SKM-1 (cell line): ENCODE data around the gene NKD1.

Experiments used
- DNase-seq: peaks from one replicate; lab custom pipeline; 2025; ENCODE audit not compliant: unreplicated experiment; lab: John Stamatoyannopoulos, UW

NKD1 gene

DNA sequence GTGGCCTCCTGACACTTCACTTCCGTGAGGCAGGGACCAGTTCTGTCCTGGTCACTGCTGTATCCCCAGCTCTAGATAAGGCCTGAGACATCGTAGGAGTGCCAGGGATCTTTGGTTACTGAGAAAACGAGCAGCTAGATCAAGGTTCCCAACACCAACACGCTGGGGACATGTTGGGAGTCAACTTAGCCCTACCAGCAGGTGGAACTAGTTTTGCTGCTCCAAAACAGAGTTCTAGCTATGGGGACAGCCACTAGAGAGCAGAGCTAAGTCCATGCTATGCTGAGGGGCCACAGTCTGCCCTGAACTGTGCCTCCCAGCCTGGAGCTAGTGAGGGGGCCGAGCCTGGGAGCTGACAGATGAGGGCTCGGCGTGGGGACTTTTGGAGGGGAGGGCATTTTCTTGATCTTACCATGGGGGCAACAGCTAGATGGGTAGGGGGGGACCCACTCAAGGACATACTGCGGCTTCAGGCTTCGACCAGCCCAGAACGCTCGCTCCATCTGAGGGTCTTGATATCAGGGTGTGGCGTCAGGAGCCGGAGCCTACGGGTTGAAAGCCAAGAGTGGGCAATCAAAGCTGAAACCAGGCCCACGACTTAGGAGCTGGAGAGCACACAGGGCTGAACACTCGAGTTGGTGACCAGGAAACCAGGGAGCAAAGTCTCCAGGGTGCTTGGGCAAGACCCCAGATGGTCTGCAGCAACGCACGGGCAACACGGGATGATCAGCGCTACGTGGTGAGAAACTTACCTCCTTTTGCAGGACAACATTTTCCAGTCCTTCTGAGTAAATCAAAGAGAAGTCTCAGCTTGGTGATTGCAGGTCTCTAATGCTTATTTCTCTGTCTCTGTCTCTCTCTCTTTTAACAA is 119.5 kb downstream of the NKD1 start:
- no peak for DNase-seq

DNA sequence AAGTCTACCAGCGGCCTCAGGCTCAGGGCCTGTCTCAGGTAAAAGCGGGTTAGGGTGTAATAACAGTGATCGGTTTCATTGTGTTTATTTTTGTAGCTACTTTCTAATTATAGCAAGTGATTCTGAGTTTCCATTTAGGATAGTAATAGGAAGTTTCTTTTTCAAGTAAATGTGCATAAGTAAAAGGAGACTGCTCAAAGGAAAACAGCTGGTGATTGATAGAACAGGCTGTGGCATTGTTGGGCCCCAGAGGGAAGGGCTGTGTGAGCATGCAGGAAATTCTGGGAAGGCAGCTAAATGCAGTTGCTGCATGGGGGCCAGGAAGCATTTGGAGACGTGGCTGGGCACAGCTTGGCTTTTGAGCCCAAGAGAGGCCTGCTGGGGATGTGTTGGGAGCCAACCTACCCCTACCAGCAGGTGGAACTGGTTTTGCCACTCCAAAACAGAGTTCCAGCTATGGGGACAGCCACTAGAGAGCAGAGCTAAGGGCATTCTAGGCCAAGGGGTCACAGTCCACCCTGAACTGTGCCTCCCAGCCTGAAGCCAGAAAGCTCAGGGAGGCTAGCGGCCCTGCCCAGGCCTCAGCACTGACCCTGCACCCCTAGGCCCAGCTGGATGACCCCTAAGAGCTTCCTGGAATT is 120.3 kb downstream of the NKD1 start:
- DNase-seq = no peak

DNA sequence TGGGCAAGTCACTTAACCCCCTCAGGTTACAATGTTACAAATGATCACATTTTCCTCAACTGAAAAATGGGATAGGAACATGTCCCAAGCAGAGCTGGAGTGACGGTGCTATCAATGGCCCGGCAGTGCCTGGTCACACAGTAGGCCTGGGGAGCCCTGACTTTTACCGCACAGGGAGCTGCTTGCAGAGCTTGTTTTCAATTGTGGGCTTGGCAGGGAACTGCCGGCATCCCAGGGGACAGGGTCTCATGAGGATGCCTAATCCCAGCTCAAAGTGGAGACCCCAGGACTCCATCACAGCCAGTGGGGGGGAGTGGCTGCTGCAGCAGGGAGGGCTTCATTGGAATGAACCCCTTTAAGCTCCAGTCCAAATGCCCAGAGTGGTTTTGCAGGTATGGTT is 121.5 kb downstream of the NKD1 start:
- no peak for DNase-seq

DNA sequence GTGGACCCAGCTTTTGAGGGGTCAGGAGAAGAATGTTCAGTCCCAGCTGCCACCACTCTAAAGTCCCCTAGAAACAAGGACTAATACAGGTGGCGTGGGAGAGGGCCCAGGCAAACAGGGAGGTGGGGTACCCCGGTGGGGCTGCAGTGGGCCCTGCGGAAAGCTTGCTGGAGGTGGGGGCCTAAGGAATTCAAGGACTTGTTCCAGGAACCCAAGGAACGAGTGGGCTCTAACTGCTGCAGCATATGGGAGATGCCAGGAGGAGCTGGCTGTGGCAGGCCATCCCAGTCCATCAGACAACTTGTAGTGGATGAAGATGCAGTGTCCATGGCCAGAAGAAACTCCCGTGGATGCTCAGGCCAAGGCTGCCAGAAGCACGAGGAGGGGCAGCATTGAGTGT is 122.3 kb downstream of the NKD1 start:
- DNase-seq = no peak

DNA sequence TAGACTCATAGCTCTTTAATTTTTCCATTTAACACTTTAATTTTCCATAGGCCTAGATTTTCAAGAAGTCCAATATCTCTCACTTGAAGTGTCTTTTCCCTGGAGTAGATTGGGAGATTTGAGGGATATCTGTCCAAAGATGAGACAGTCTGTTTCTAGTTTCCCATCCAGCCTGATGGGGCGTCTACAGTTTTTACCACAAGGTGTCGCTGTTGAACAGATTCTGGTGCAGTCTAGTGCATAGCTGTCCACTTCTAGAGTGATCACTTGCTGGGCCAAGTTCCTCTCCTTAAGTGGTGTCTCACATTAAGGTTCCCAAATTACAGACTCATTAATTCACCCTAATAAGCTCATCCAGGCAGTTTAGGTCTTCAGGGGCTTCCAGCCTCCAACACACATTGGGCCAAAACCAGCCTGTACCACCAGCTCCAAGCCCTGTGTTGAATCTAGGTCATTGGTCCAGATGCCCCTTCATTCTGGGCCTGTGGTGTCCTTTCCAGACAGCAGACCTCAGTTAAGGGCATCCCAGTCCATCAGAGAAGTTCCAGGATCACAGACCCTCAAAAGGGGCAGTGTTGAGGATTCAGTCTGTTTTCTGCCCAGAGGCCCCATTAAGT is 123.6 kb downstream of the NKD1 start:
- DNase-seq = peak; percentile 19

DNA sequence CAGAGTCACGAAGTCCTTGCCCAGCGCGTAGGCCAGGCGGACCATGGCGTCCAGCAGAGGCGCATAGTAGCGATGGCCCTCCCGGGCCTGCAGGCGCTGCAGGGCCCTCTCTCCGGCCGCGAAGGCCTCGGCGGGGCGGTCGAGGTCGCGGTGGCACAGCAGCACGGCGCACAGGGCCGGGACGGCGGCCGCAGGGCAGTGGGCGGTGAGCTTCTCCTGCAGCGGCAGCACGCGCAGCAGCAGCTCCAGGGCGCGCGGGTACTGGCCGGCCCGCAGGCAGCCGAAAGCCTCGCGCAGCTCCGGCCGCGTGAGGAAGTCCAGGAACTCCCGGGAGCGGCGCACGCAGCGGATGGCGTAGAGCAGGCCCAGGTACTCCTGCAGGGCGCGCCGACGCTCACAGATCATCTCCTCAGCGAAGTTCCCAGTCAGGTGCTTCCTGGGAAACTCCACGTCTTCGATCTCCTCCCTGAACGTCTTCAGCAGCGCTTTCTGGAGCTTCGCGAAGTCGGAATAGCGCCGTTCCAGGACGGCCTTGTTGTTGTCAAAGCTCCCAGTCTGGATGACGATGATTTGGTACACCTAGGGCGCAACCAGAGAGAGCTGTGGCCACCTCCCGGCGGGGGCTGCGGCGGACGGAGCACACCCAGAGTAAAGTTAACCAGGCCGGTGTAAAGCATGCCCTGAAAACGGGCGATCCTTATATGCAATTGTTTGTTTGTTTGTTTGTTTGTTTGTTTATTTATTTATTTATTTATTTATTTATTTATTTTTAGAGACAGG is 125.5 kb downstream of the NKD1 start:
- DNase-seq = no peak

DNA sequence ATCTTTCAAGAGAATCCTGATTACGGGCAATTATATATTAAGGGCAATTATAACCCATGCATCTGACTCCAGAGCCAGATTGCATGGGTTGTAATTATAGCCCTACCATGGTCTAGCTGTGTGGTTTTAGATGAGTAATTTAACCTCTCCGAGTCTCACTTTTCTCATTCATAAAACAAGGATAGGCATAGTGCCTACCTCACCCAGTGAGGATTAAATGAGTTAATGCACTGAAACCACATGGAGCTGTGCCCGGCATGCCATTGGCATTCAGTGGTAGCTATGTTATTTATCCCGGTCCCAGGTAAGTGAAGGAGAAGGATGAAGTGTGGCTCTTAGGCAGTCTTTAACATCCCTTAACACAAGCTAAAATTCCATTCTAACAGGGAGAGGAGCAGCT is 126.6 kb downstream of the NKD1 start:
- no peak for DNase-seq

DNA sequence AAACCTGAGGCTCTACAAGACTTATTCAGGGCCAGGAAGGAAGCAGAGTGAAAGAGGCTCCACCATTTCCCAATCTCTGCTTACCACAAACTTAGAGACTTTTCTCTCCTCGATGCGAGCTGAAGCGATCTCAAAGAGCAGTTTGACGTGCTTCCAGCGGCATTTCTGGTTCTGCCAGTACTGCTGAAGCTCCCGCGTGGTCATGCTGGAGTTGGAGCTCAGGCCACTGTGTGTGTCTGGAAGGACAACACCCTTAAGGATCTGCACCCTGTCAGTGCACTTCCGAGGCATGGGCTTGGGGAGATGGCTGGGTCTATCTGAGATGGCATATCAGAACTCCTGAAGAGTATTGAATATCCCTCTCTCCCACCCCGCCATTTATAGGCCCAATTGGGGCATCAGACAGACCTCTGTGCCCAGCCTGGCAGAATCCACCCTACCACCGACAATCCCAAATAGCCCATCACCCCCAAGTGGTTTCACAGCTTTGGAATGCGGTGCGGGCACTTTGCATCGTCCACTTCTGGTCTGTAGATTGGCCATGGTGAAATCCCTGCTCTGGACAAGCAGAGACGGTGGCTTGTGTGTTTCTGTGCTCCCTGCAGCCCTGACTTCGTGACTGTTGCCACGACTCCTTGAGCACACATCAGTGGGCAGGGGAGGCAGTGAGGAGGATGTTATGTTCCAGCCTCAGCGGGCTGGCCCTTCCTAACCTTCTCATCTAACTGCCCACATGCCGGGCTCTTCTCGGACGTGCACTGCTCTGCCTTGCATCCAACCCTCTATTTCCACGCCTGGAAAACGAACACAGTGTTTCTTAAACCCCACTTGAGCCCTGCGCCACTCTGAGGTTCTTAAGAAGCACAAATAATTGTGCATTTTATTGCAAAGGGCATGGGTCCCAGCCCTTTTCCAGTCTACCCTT is 127.8 kb downstream of the NKD1 start:
- no peak for DNase-seq

DNA sequence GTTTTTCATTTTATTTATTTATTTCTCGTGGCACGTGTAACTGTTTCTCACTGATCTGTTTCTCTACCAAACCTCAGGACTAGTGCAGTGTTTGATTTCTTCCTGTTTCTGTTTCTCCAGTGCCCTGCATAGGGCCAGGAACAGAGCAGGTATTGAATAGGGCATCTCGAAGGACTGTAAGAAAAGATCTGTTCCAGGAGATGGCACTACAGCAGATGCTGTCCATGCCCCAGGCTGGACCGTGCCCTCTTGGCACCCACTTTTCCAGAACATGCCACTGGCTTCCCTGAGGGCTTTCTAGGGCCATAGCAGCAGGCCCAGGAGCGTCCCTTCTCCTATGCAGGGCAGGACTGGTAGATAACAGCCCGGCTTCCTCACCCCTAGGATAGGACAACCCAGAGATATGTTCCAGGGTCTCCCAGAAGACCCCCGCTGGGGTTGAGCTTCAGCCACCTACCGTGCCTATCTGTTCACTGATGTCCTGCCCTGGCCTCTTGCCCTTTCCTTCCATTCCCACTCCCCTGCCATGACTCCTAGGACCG is 128.6 kb downstream of the NKD1 start:
- no peak for DNase-seq

DNA sequence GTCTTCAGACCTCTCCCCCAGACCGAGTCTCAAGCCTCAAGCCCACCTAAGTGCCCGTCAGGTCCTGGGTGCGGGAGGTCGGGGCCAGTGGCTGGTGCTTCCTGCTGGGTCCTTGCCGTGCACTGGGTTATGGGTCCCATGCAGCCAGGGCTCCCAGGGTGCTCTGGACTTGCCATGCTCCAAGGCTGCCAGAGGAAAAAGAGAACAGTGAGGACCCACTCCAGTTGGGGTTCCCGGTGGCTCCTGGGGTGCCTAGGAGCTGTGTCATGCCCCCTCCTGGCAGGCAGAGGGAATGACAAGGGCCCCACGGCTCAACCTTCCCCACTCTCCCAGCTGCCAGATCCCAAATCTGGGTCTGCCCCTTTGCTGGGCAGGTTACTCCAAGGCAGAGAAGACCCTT is 129.2 kb downstream of the NKD1 start:
- no peak for DNase-seq

DNA sequence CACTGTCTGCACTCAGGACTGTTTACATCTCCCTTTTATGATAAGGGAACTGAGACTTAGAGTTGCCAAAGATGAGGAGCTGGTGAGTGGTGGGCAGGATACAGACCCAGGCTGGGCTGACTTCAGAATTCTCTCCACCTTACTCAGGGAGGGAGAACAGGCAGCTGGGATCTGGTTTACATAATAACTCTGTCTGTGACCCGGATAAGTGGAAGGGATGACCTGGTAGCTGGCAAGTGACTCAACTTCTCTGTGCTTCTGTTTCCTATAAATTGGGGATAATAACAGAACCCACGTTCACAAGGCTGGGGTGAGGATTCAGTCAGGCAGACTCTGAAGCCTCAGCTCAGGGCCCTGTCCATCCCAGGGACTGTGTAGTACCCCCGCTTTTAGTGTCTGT is 130.3 kb downstream of the NKD1 start:
- no peak for DNase-seq

DNA sequence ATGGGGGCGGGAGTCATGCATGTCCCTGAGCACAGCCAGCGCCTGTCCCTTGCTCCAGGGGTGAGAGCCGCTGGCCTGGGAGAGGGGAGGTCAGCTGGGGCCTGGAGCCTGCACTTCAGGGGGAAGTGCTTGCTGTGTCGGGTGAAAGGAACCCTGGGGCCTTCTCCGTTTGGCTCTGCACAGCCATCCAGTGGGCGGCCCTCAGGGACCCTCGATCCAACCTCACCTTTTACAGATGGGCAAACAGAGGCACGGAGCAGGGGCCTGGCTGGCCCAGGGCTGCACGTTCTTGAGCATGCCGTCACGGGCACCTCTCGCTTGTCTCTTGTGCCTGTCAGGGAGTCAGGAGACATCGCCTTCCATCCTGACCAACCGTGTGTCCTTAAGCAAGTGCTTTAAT is 131.1 kb downstream of the NKD1 start:
- no peak for DNase-seq

DNA sequence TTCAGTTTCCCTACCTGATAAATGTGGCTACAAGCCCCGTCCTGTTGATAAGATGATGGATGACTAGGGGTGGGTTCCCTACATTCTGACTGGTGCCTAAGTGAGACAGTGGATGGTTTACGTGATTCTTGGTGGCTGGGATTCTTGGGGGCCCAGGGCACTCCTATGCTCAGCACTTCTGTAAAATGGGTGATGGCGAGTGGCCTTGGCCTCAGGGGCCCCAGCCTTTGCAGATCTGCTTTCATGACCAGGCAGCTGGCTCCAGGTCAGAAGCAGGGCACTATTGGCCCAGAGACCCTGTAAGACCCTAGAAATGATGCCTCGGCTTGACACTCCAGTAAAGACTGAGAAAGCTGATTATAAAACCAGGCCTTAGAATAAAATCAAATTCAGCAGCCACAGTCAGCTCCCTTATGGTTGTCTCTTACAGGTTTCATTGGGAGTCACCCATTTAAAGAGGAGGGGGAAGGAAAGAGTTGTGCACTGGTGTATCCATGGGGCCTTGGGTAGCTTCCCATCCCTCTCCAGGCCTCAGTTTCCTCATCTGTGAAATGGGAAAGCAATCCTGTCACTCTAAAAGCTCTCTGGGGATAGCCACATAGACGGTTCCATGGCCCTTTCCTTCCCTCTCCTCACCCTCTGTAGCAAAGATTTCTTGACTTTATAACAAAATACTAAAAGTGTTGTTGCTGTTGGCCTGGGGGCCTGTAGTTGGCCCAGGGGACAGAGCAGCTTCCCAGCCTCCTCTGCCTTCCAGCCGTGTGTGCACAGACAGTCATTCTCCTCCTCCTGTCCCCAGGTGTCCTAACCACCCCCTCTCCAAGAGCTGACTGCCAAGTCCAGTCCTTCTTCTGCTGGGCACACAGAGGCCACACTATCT is 131.7 kb downstream of the NKD1 start:
- no peak for DNase-seq

DNA sequence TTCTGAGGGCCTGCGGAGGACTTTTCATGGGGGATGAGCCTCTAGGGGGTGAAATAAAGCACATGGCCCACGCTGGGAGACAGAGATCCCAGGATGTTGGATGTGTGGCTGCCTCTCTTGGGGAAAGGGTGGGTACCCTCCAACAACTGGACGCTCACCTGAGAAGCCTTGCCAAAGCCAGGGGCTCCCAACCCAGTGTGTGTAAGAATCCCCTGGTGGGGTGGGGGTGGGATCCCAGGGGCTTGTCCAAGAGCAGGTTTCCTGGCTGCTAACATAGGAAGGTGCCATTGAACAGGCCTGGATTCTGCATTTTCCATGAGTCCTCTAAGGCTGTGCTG is 132.3 kb downstream of the NKD1 start:
- no peak for DNase-seq

DNA sequence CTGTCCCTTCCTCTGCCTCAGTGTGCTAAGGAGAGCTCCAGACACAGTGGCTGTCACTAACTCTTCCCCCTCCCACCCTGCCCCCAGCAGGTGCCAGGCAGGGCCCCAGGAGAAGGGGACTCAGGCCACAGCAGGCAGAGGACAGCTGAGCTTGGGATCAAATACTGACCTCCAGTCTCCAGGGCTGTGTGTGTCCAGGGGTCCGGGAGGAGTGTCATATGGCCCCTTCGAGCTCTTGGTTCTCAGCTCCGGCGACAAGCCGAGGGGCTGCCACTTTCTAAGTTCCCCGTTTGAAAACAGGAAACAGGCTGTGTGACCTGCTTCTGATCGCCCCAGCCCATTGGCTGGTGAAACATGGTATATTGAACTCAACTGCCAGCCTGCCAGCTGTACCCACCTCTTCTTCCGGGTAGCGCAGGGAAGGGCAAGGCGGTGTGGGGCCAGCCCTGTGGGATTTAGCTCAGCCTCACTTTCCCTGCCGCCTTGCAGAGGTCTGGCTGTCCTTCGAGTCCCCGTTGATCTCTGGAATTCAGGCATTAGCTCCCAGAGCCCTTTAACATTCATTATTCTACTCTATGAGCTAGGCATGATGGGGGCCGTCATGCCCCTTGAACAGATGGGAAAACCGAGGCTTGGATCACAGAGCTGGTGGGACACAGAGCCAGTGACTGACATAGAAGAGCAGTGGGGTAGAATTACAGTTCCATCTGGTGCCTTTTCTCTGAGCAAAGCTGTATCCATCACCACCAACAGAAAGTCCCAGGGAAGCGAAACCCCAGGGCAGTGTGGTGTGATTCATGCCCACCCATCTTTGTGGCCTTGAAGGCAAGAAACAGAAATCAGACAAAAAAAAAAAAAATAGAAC is 133.1 kb downstream of the NKD1 start, which contains the start of gene SNX20:
Gene SNX20, minus strand, starts transcription at position 292 of the 865 bp plus-strand sequence. CDS start 3,786 bp downstream, outside the sequence.
- no peak for DNase-seq

DNA sequence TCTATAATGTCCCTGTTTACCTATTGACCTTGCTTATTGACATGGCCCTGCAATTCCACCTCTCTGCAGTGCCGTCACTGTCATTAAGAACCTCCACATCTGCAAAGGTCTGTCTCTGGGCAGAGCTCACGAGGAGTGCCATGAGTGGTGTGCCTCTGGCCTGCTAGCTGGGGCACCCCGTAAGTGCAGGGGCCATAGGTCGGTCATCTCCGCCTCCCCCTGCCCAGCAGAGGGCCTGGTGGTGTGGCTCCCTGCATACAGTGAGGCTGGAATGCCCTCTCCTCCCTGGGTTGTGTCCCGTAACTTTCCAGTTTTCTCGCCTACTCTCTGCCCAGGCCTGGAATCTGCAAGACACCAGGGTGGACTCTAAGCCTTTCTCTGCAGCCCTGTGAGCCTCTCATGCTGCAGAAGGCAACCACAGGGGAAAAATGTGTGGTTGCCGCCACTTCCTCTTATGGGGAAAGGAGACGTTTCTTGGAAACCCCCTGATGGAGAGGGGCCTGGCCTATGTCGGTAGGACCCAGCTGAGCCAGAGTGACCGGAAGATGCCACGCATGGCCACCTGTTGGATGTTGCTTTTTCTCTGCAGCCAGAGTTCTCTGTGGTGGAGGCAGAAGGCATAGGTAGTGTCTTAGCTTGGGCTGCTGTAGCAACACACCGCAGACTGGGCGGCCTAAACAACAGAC is 135.6 kb downstream of the NKD1 start:
- peak; percentile 67 for DNase-seq

DNA sequence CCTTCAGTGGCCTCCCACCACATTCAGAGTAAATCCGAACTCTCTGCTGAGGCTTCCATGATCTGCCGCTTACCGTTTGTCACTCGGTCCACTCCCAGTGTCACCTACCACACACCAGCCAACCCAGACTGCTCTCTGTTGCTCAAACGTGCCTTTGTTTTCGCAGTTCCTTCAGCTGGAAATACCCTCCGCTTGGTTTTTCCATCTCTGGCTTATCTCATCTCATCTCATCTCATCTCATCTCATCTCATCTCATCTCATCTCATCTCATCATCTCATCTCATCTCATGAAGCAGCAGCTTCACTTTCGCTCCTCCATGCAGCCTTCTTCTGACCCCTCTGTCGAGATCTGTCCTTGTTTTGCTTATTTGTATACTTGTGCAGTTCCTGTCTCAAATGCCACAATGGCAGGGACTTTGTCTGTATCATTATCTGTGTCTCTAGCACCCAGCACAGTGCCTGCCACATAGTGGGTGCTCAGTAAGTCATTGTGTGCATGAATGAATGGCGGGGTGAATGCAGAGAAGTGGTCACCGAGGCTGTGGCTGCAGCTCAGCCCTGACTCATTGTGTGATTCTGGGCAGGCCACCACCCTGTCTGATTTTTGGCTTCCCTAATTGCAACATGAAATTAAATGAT is 136.7 kb downstream of the NKD1 start:
- peak; percentile 28 for DNase-seq
